Renal cortex interstitium (tissue), 3 donors: ENCODE results near the gene RNU4-1. TPM values are rescaled to one million over a fixed set of nuclear protein-coding genes. Genes with fewer than 3 reads are reported as not detected.

Experiments used
- polyA plus RNA-seq, 3 donors: library from polyadenylated mRNA; unstranded; fragments of 120-200 nt; gene quantifications; one replicate each; pipeline ENCODE4 v1.2.1, GENCODE V29; 2013; ENCODE audit not compliant: insufficient read length in 3 of 3

The RNU4-1 gene
- polyA plus RNA-seq, 3 donors: not detected

Other genes with a start within 250 kb of the RNU4-1 start
- gene RAB35, start 176.5 kb downstream of the RNU4-1 start, polyA plus RNA-seq: 10 to 100 TPM; 34.9 to 43.1 (median 36.9) TPM
- 10 to 100 TPM; 49.4 to 63.4 (median 55.9) TPM for gene GCN1, start 98.5 kb downstream of the RNU4-1 start, polyA plus RNA-seq
- gene RPLP0, start 92.1 kb downstream of the RNU4-1 start, polyA plus RNA-seq: 1,000 to 10,000 TPM; 2,613 to 2,905 (median 2,670) TPM
- 10 to 100 TPM; 56.7 to 89.5 (median 69.5) TPM for gene PXN, start 27.5 kb downstream of the RNU4-1 start, polyA plus RNA-seq
- gene RNU4-2, start 1.3 kb downstream of the RNU4-1 start, polyA plus RNA-seq: not detected
- 1 to 10 TPM; 3.1 to 4.5 (median 3.6) TPM for gene SIRT4, start 9.1 kb upstream of the RNU4-1 start, polyA plus RNA-seq
- gene PLA2G1B, start 34.5 kb upstream of the RNU4-1 start, polyA plus RNA-seq: under 1 TPM; 0.50 to 0.91 (median 0.86) TPM
- gene MSI1, start 75.9 kb upstream of the RNU4-1 start, polyA plus RNA-seq: 10 to 100 TPM; 20.9 to 27.3 (median 24.3) TPM
- gene COX6A1, start 144.9 kb upstream of the RNU4-1 start, polyA plus RNA-seq: 100 to 1,000 TPM; 293 to 337 (median 296) TPM
- gene TRIAP1, start 153.1 kb upstream of the RNU4-1 start, polyA plus RNA-seq: 10 to 100 TPM; 35.0 to 47.6 (median 42.7) TPM
- 10 to 100 TPM; 31.2 to 41.9 (median 38.5) TPM for gene GATC, start 153.2 kb upstream of the RNU4-1 start, polyA plus RNA-seq
- gene SRSF9, start 176.5 kb upstream of the RNU4-1 start, polyA plus RNA-seq: 100 to 1,000 TPM; 226 to 241 (median 238) TPM
- 100 to 1,000 TPM; 405 to 558 (median 530) TPM for gene DYNLL1, start 202.9 kb upstream of the RNU4-1 start, polyA plus RNA-seq
- gene COQ5, start 235.9 kb upstream of the RNU4-1 start, polyA plus RNA-seq: 10 to 100 TPM; 62.1 to 63.6 (median 62.6) TPM
- 100 to 1,000 TPM; 191 to 262 (median 196) TPM for gene RNF10, start 241.1 kb upstream of the RNU4-1 start, polyA plus RNA-seq